PC-9 (cell line): Measurements from ENCODE around the gene ZNF207.

Experiments used
- CTCF ChIP-seq: fragments of 200-600 bp; sonication (generic); conservative IDR thresholded peaks from 2 replicates; pipeline ENCODE4 v1.6.1; 2017; ENCODE audit warnings: mixed run types, antibody characterized with exemption, mild to moderate bottlenecking, moderate library complexity
- EZH2 ChIP-seq: fragments of 200-600 bp; sonication (generic); IDR thresholded peaks from 2 replicates; pipeline ENCODE4 v1.8.0; 2017; ENCODE audit warnings: antibody characterized with exemption, low read depth

- peak; percentile 91 for TF ChIP-seq CTCF
- no peak for TF ChIP-seq EZH2
These were observed 30.4 kb upstream of the ZNF207 start for GRCh38 chr17:32319548-32319905.
